Thoracic aorta (tissue), 2 donors: ENCODE results near the gene OR11L1. TPM values are rescaled to one million over a fixed set of nuclear protein-coding genes. Genes with fewer than 3 reads are reported as not detected.

Source experiments
- ATAC-seq: fragments of 150-250 bp; one replicate; pipeline ENCODE4 v1.8.0; 2017; ENCODE audit warnings: low read depth; ENCODE audit not compliant: insufficient number of reproducible peaks, low FRiP score
- DNase-seq: peaks from one replicate; pipeline ENCODE4 v3.0.0-alpha.2; 2020; ENCODE audit warnings: low spot score
- H3K27ac ChIP-seq, 2 donors: fragments of 200-600 bp; sonication (generic); 1 replicate in 1 of 2; 2 replicates in 1 of 2; pipeline ENCODE4 v1.5.1; 2016; ENCODE audit warnings: mild to moderate bottlenecking in 2 of 2, moderate library complexity in 2 of 2
- H3K27me3 ChIP-seq: fragments of 200-600 bp; sonication (generic); replicated peaks from 2 replicates; pipeline ENCODE4 v1.6.0; 2016; ENCODE audit warnings: mild to moderate bottlenecking; ENCODE audit not compliant: insufficient read depth
- H3K36me3 ChIP-seq: fragments of 200-600 bp; sonication (generic); one replicate; pipeline ENCODE4 v1.5.1; 2016
- H3K4me1 ChIP-seq, 2 donors: fragments of 200-600 bp; sonication (generic); 1 replicate in 1 of 2; 2 replicates in 1 of 2; pipeline versions ENCODE4 v1.5.1 to v1.6.0; 2016; ENCODE audit warnings: low read depth in 2 of 2, mild to moderate bottlenecking in 1 of 2; ENCODE audit not compliant: control insufficient read depth in 1 of 2
- H3K4me3 ChIP-seq: fragments of 200-600 bp; sonication (generic); 2 replicates; pipeline ENCODE4 v1.5.1; 2016; ENCODE audit warnings: mild to moderate bottlenecking
- H3K9me3 ChIP-seq: fragments of 200-600 bp; sonication (generic); 2 replicates; pipeline ENCODE4 v1.5.1; 2016
- CTCF ChIP-seq: fragments of 200-600 bp; sonication (generic); IDR thresholded peaks from one replicate; pipeline ENCODE4 v1.5.1; 2019; ENCODE audit warnings: antibody characterized with exemption
- total RNA-seq, 2 donors: library from RNA; depleted of rRNA; stranded (reverse); fragments of >200 nt; gene quantifications; one replicate each; pipeline versions ENCODE4 v1.1.0 to v1.2.3, GENCODE V29; 2016

Gene OR11L1
- total RNA-seq, 2 donors from 2014 or later: not detected

DNA sequence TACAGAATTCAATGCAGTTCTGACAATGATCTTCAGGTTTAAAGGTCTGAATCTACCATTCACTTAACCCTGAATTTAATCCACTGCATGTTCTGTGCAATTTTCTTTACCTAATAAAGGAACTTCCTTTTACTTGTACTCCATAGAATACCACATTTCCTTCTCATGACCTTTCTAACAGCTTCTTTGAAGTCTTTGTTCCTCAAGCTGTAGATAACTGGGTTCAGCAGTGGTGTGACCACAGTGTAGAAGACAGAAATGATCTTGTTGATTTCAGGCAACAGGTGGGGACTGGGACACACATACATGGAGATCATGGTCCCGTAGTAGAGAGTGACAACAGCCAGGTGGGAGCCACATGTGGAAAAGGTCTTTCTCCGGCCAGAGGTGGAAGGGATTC, 878 bp downstream of the OR11L1 start:
- no peaks in the 10 kb centered on the region for H3K36me3 ChIP-seq
- H3K4me1 ChIP-seq: no peaks in the 10 kb centered on the region
- H3K27ac ChIP-seq: no peak overlapping the region
- ATAC-seq: no peak
- no peak for DNase-seq
- no peak for TF ChIP-seq CTCF
- no peaks in the 10 kb centered on the region for H3K27me3 ChIP-seq
- H3K9me3 ChIP-seq: no peaks in the 10 kb centered on the region
- H3K4me3 ChIP-seq: no peak overlapping the region

DNA sequence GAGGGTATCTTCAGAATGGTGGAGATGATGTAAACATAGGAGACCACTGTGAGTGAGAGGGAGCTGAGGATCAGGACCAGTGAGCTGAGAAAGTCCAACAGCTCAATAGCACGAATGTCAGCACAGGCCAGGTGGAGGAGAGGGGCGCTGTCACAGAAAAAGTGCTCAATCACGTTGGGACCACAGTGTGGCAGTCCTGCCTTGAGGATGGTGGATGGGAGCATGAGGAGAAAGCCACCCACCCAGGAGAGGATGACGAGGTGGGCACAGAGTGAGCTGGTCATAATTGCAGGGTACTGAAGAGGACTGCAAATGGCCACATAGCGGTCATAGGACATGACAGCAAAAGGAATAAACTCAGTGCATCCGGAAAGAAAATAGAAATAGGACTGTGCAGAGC, 8.1 kb downstream of the OR11L1 start:
- no peaks in the 10 kb centered on the region for H3K36me3 ChIP-seq
- H3K9me3 ChIP-seq: no peaks in the 10 kb centered on the region
- DNase-seq: no peak
- H3K4me3 ChIP-seq: no peak overlapping the region
- H3K27me3 ChIP-seq: no peaks in the 10 kb centered on the region
- no peak for ATAC-seq
- no peaks in the 10 kb centered on the region for H3K4me1 ChIP-seq
- no peak for TF ChIP-seq CTCF
- H3K27ac ChIP-seq: no peak overlapping the region

- no peaks in the 10 kb centered on the region for H3K36me3 ChIP-seq
- H3K27ac ChIP-seq: no peak overlapping the region
- no peaks in the 10 kb centered on the region for H3K27me3 ChIP-seq
- H3K4me3 ChIP-seq: no peak overlapping the region
- H3K4me1 ChIP-seq: no peaks in the 10 kb centered on the region
- no peak for TF ChIP-seq CTCF
- H3K9me3 ChIP-seq: no peaks in the 10 kb centered on the region
- DNase-seq (no peak), ATAC-seq (no peak)
Measured at GRCh38 chr1:247829656-247830055, 12.0 kb downstream of the OR11L1 start.

DNA sequence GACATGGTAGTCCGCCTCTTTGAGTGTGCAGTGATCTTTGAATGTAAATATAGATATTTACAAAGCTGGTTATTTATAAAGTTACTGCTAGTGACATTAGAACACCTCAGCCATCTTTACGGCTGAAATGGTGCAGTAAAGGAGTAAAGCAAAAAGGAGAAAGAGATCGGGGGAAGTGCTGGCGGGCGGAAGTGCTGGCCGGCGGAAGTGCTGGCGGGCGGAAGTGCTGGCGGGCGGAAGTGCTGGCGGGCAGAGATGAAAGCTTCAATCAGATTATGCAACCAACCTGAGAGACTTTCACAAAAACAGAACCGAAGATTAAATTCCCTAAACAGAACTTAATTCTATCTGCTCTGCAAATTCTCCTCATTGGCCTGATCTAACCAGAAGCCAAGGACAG, 16.3 kb downstream of the OR11L1 start:
- no peak for ATAC-seq
- H3K4me3 ChIP-seq: no peak overlapping the region
- H3K27me3 ChIP-seq: no peaks in the 10 kb centered on the region
- no peaks in the 10 kb centered on the region for H3K4me1 ChIP-seq
- no peak for DNase-seq
- no peak overlapping the region for H3K27ac ChIP-seq
- TF ChIP-seq CTCF: no peak
- H3K36me3 ChIP-seq: no peaks in the 10 kb centered on the region
- no peaks in the 10 kb centered on the region for H3K9me3 ChIP-seq

- TF ChIP-seq CTCF: no peak
- no peaks in the 10 kb centered on the region for H3K4me1 ChIP-seq
- no peak within 1 kb of the TSS for H3K4me3 ChIP-seq
- H3K36me3 ChIP-seq: no peaks in the 10 kb centered on the region
- DNase-seq (no peak), ATAC-seq (no peak)
- no peak within 1 kb of the TSS for H3K27ac ChIP-seq
- H3K9me3 ChIP-seq: no peaks in the 10 kb centered on the region
- no peaks in the 10 kb centered on the region for H3K27me3 ChIP-seq
Measured at GRCh38 chr1:247824023-247824422, 17.7 kb downstream of the OR11L1 start, which contains the start of gene OR14A16. Gene OR14A16 (minus strand): TSS chr1:247824119. CDS start chr1:247815729, 8,390 bp downstream.
